Osteocyte (in vitro differentiated cells): ENCODE measurements around the gene CCNY. TPM values are rescaled to one million over a fixed set of nuclear protein-coding genes. Genes with fewer than 3 reads are reported as not detected.

Experiments
- DNase-seq: peaks from one replicate; pipeline ENCODE4 v3.0.0; 2021; ENCODE audit warnings: mixed read lengths; ENCODE audit not compliant: unreplicated experiment; ENCODE audit errors: extremely low spot score
- H3K27ac Mint-ChIP-seq: one replicate; pipeline ENCODE4 v1.8.0; 2021; ENCODE audit warnings: mild to moderate bottlenecking, mixed read lengths; ENCODE audit not compliant: unreplicated experiment
- H3K27me3 Mint-ChIP-seq: one replicate; pipeline ENCODE4 v1.8.0; 2021; ENCODE audit warnings: mixed read lengths; ENCODE audit not compliant: unreplicated experiment
- H3K36me3 Mint-ChIP-seq: one replicate; pipeline ENCODE4 v1.8.0; 2021; ENCODE audit warnings: mixed read lengths; ENCODE audit not compliant: unreplicated experiment
- H3K4me1 Mint-ChIP-seq: one replicate; pipeline ENCODE4 v1.8.0; 2021; ENCODE audit warnings: mixed read lengths; ENCODE audit not compliant: unreplicated experiment
- H3K4me3 Mint-ChIP-seq: one replicate; pipeline ENCODE4 v1.8.0; 2021; ENCODE audit warnings: mild to moderate bottlenecking, moderate library complexity, mixed read lengths; ENCODE audit not compliant: unreplicated experiment
- H3K9me3 Mint-ChIP-seq: one replicate; pipeline ENCODE4 v1.8.0; 2021; ENCODE audit warnings: mixed read lengths; ENCODE audit not compliant: unreplicated experiment
- total RNA-seq: library from RNA; stranded (reverse); gene quantifications from 2 replicates; pipeline ENCODE4 v1.2.1, GENCODE V29; 2021
- TF ChIP-seq, protein P1 (sequence below): fragments of 200-600 bp; sonication (generic); IDR thresholded peaks from 2 replicates; pipeline ENCODE4 v1.5.0; 2021; ENCODE audit warnings: antibody characterized with exemption, mild to moderate bottlenecking, moderate library complexity

CCNY gene
- total RNA-seq, 1 donor from 2014 or later: 76.4 TPM

DNA sequence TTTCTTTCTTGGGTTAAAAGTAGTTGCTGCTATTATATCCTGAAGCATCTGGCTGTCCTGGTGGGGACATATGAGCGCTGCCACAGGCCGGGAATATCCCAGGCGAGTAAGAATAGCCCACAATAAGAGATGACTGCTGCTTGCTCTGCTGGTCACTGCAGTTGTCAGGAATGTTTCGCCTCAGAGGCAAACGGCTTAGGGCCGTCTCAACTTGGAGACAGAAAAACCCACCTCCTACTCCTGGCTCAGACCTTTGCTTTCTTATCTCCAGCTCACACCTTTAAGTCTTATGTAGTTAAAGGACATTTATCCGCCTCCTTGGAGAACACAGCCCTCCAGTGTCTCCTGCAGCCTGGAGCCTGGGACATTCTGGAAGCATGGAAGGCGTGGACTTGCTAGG lies 268.9 kb downstream of the CCNY start, which contains the start of gene GJD4:
TSS of gene GJD4 (plus strand) at position 151 of the 400 bp plus-strand sequence. CDS start at position 378, 227 bp downstream.
- TF ChIP-seq, protein P1, sequence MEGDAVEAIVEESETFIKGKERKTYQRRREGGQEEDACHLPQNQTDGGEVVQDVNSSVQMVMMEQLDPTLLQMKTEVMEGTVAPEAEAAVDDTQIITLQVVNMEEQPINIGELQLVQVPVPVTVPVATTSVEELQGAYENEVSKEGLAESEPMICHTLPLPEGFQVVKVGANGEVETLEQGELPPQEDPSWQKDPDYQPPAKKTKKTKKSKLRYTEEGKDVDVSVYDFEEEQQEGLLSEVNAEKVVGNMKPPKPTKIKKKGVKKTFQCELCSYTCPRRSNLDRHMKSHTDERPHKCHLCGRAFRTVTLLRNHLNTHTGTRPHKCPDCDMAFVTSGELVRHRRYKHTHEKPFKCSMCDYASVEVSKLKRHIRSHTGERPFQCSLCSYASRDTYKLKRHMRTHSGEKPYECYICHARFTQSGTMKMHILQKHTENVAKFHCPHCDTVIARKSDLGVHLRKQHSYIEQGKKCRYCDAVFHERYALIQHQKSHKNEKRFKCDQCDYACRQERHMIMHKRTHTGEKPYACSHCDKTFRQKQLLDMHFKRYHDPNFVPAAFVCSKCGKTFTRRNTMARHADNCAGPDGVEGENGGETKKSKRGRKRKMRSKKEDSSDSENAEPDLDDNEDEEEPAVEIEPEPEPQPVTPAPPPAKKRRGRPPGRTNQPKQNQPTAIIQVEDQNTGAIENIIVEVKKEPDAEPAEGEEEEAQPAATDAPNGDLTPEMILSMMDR: no peak
- peaks cover 27% of the 10 kb centered on the region for H3K27me3 Mint-ChIP-seq
- H3K36me3 Mint-ChIP-seq: no peaks in the 10 kb centered on the region
- no peak for DNase-seq
- no peak within 1 kb of the TSS for H3K4me3 Mint-ChIP-seq
- H3K9me3 Mint-ChIP-seq: no peaks in the 10 kb centered on the region
- peaks cover 6% of the 10 kb centered on the region for H3K4me1 Mint-ChIP-seq
- no peak within 1 kb of the TSS for H3K27ac Mint-ChIP-seq

DNA sequence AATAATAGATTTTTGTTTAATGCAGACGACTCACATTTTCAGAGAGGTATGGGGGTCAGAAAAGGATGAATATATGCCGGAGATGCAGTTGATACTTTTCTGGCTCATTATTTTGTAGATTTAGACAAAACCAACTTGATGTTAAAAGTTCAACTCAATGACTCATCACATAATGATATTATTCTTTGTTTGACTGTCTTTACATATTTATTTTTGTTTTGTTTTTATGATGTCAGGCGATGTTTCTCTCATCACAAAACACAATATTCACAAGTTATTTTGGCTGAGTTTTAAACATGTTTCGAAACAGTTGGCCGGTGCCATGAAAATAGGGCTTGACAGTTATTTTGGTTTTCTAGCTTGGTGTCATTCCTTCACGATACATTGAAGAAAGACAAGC lies 270.1 kb downstream of the CCNY start:
- Mint-ChIP-seq H3K27me3 (peaks cover 17% of the 10 kb centered on the region), H3K4me1 (peaks cover 6% of the 10 kb centered on the region), H3K36me3 (no peaks in the 10 kb centered on the region), H3K27ac (no peak overlapping the region), H3K9me3 (no peaks in the 10 kb centered on the region), H3K4me3 (no peak overlapping the region)
- TF ChIP-seq, protein P1: no peak
- DNase-seq: no peak

DNA sequence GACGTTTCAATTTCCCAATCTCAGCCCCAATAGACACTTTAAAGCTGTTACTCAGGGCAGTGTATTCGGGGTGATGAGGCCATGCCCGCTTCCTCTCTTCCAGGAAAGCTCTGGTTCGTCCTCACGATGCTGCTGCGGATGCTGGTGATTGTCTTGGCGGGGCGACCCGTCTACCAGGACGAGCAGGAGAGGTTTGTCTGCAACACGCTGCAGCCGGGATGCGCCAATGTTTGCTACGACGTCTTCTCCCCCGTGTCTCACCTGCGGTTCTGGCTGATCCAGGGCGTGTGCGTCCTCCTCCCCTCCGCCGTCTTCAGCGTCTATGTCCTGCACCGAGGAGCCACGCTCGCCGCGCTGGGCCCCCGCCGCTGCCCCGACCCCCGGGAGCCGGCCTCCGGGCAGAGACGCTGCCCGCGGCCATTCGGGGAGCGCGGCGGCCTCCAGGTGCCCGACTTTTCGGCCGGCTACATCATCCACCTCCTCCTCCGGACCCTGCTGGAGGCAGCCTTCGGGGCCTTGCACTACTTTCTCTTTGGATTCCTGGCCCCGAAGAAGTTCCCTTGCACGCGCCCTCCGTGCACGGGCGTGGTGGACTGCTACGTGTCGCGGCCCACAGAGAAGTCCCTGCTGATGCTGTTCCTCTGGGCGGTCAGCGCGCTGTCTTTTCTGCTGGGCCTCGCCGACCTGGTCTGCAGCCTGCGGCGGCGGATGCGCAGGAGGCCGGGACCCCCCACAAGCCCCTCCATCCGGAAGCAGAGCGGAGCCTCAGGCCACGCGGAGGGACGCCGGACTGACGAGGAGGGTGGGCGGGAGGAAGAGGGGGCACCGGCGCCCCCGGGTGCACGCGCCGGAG lies 271.4 kb downstream of the CCNY start:
- DNase-seq: no peak
- Mint-ChIP-seq H3K27me3 (peaks cover 27% of the 10 kb centered on the region), H3K27ac (no peak overlapping the region), H3K4me3 (no peak overlapping the region), H3K9me3 (no peaks in the 10 kb centered on the region), H3K36me3 (no peaks in the 10 kb centered on the region), H3K4me1 (peaks cover 6% of the 10 kb centered on the region)
- TF ChIP-seq, protein P1: no peak

DNA sequence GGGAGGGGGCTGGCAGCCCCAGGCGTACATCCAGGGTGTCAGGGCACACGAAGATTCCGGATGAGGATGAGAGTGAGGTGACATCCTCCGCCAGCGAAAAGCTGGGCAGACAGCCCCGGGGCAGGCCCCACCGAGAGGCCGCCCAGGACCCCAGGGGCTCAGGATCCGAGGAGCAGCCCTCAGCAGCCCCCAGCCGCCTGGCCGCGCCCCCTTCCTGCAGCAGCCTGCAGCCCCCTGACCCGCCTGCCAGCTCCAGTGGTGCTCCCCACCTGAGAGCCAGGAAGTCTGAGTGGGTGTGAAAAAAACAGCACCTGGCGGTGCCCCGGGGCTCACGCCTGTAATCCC lies 272.0 kb downstream of the CCNY start:
- Mint-ChIP-seq H3K4me1 (peaks cover 6% of the 10 kb centered on the region), H3K9me3 (no peaks in the 10 kb centered on the region), H3K27ac (no peak overlapping the region), H3K36me3 (no peaks in the 10 kb centered on the region), H3K27me3 (peaks cover 28% of the 10 kb centered on the region), H3K4me3 (no peak overlapping the region)
- no peak for DNase-seq
- TF ChIP-seq, protein P1: no peak

DNA sequence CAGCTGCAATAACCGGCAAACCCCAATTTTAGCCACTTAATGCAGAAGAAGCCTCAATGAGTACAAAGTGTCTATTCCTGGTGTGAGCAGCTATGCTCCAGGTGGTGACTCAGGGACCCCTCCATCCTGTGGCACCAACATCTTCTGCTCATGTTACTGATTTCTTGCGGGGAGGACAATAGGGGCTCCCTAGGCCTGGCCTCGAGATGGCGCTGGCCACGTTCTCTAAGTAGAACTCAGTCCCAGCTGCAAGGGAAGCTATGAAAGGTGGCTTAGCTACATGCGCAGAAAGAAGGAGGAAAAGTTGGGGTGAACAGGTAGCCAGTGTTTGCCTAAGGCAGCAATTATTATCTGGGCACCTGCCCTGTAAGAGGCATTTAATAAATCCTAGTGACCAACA lies 275.4 kb downstream of the CCNY start:
- no peaks in the 10 kb centered on the region for H3K9me3 Mint-ChIP-seq
- H3K4me1 Mint-ChIP-seq: peaks cover 1% of the 10 kb centered on the region
- no peak overlapping the region for H3K4me3 Mint-ChIP-seq
- TF ChIP-seq, protein P1: no peak
- peaks cover 34% of the 10 kb centered on the region for H3K27me3 Mint-ChIP-seq
- H3K36me3 Mint-ChIP-seq: no peaks in the 10 kb centered on the region
- H3K27ac Mint-ChIP-seq: no peak overlapping the region
- no peak for DNase-seq
